HG03439 (cell line): ENCODE data around the gene HSD3B7.
"Not testable (repeated sequence)": the region's sequence is repeated elsewhere in the genome, so short reads cannot be mapped to it uniquely, and the experiment has no call there.

Experiments used
- ATAC-seq: cut with Tn5 transposase; IDR thresholded peaks from one replicate; pipeline ENCODE4 v1.9.1; 2021; ENCODE audit warnings: mild to moderate bottlenecking, moderate library complexity; ENCODE audit not compliant: unreplicated experiment

The HSD3B7 gene

GRCh38 chr16:30998852-30999761, 14.1 kb downstream of the HSD3B7 start:
- ATAC-seq = no peak

- no peak for ATAC-seq
Observed at GRCh38 chr16:31000671-31001382, 15.8 kb downstream of the HSD3B7 start.

GRCh38 chr16:31001507-31002249, 16.7 kb downstream of the HSD3B7 start:
- no peak for ATAC-seq

GRCh38 chr16:31002250-31002700, 17.3 kb downstream of the HSD3B7 start:
- no peak for ATAC-seq

GRCh38 chr16:31002862-31003341, 17.9 kb downstream of the HSD3B7 start:
- ATAC-seq = no peak

- ATAC-seq = no peak
Observed at GRCh38 chr16:31003744-31004143, 18.7 kb downstream of the HSD3B7 start.

- ATAC-seq = no peak
Observed at GRCh38 chr16:31004658-31005057, 19.7 kb downstream of the HSD3B7 start.

GRCh38 chr16:31005350-31006085, 20.5 kb downstream of the HSD3B7 start:
- no peak for ATAC-seq

GRCh38 chr16:31006086-31006385, 21.0 kb downstream of the HSD3B7 start:
- no peak for ATAC-seq

GRCh38 chr16:31006589-31006988, 21.6 kb downstream of the HSD3B7 start:
- ATAC-seq = no peak

- no peak for ATAC-seq
Observed at GRCh38 chr16:31007684-31008083, 22.7 kb downstream of the HSD3B7 start.

- ATAC-seq = no peak
Observed at GRCh38 chr16:31008149-31008548, 23.1 kb downstream of the HSD3B7 start.

GRCh38 chr16:31008551-31008950, 23.5 kb downstream of the HSD3B7 start:
- no peak for ATAC-seq

- ATAC-seq = no peak
Observed at GRCh38 chr16:31009120-31009519, 24.1 kb downstream of the HSD3B7 start.

- ATAC-seq = no peak
Observed at GRCh38 chr16:31009894-31010584, 25.0 kb downstream of the HSD3B7 start.

GRCh38 chr16:31010585-31011325, 25.7 kb downstream of the HSD3B7 start, which contains the start of gene STX1B:
TSS of gene STX1B (minus strand) at chr16:31010638. CDS start at chr16:31010396, 242 bp downstream.
- no peak for ATAC-seq

GRCh38 chr16:31011815-31012214, 26.8 kb downstream of the HSD3B7 start:
- ATAC-seq = not testable (repeated sequence)

GRCh38 chr16:31013292-31013691, 28.3 kb downstream of the HSD3B7 start:
- not testable (repeated sequence) for ATAC-seq

GRCh38 chr16:31016018-31016417, 31.0 kb downstream of the HSD3B7 start:
- ATAC-seq = no peak
